Esophagus muscularis mucosa (tissue), 3 donors: ENCODE measurements around the gene DYNLL1.

Source experiments
- POLR2A ChIP-seq: fragments of 450-650 bp; IDR thresholded peaks from one replicate; pipeline ENCODE4 v1.6.1; 2017; ENCODE audit warnings: antibody characterized with exemption, moderate library complexity, mild to moderate bottlenecking, low read depth
- TF ChIP-seq, protein P1 (sequence below), 3 experiments: fragments of 200-600 bp in 2 of 3; fragments of 450-650 bp in 1 of 3; sonication (generic) in 2 of 3; IDR thresholded peaks; one replicate each; pipeline ENCODE4 v1.5.1; 2017 to 2019; ENCODE audit warnings: antibody characterized with exemption in 3 of 3, mild to moderate bottlenecking in 2 of 3, moderate library complexity in 1 of 3

DNA sequence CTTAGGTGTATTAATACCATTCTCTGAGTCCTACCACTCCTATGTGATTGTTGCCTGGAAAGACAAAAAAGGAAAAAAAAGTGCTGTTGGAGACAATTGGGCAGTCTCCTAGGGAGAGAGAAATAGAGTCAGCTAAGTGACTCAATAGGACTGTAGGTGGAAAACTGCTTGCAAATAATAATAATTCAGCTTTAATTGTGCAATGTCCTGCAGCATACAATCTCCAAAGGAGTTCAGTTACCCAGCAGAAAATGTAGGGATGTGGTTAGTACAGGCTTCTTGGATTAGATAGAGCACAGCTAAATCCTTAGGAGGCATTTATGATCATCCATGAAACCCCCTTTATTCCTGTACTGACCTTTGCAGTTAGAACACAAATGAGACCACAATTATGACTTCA lies 23.4 kb upstream of the DYNLL1 start:
- TF ChIP-seq POLR2A, result no peak
- TF ChIP-seq, protein P1, sequence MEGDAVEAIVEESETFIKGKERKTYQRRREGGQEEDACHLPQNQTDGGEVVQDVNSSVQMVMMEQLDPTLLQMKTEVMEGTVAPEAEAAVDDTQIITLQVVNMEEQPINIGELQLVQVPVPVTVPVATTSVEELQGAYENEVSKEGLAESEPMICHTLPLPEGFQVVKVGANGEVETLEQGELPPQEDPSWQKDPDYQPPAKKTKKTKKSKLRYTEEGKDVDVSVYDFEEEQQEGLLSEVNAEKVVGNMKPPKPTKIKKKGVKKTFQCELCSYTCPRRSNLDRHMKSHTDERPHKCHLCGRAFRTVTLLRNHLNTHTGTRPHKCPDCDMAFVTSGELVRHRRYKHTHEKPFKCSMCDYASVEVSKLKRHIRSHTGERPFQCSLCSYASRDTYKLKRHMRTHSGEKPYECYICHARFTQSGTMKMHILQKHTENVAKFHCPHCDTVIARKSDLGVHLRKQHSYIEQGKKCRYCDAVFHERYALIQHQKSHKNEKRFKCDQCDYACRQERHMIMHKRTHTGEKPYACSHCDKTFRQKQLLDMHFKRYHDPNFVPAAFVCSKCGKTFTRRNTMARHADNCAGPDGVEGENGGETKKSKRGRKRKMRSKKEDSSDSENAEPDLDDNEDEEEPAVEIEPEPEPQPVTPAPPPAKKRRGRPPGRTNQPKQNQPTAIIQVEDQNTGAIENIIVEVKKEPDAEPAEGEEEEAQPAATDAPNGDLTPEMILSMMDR (IDR thresholded peaks at IDR 0.05), result no peak
